Large intestine (tissue), 3 donors: ENCODE measurements around the gene GTPBP6. TPM values are rescaled to one million over a fixed set of nuclear protein-coding genes. Genes with fewer than 3 reads are reported as not detected.
"Not testable (repeated sequence)": the region's sequence is repeated elsewhere in the genome, so short reads cannot be mapped to it uniquely, and the experiment has no call there.

Experiments used
- DNase-seq, 2 donors: peaks; one replicate each; pipeline versions ENCODE4 v3.0.0 to v3.0.0-alpha.2; 2013
- H3K27ac ChIP-seq: one replicate; pipeline ENCODE4 v1.5.1; 2013; ENCODE audit warnings: low read length
- H3K27me3 ChIP-seq: 2 replicates; pipeline ENCODE4 v1.6.1; 2013; ENCODE audit warnings: low read length; ENCODE audit not compliant: control insufficient read depth, insufficient read depth
- H3K36me3 ChIP-seq: 2 replicates; pipeline ENCODE4 v1.6.1; 2013; ENCODE audit warnings: low read length; ENCODE audit not compliant: control insufficient read depth, insufficient read depth
- H3K4me1 ChIP-seq: one replicate; pipeline ENCODE4 v1.6.1; 2013; ENCODE audit warnings: low read length; ENCODE audit not compliant: control insufficient read depth, insufficient read depth
- H3K4me3 ChIP-seq: one replicate; pipeline ENCODE4 v1.5.1; 2013; ENCODE audit warnings: low read length
- H3K9me3 ChIP-seq: one replicate; pipeline ENCODE4 v1.6.1; 2013; ENCODE audit warnings: mild to moderate bottlenecking, low read depth, low read length, moderate library complexity; ENCODE audit not compliant: control insufficient read depth
- WGBS: methylation state at CpG from one replicate; pipeline ENCODE4 v1.1.5; 2013; ENCODE audit warnings: low lambda C conversion rate; ENCODE audit not compliant: insufficient coverage; 5-methylcytosine and 5-hydroxymethylcytosine counted together
- polyA plus RNA-seq: library from polyadenylated mRNA; unstranded; fragments of 120-200 nt; gene quantifications from one replicate; pipeline ENCODE4 v1.2.1, GENCODE V29; 2013

GTPBP6 gene
- polyA plus RNA-seq, 1 donor: 48.5 TPM

DNA sequence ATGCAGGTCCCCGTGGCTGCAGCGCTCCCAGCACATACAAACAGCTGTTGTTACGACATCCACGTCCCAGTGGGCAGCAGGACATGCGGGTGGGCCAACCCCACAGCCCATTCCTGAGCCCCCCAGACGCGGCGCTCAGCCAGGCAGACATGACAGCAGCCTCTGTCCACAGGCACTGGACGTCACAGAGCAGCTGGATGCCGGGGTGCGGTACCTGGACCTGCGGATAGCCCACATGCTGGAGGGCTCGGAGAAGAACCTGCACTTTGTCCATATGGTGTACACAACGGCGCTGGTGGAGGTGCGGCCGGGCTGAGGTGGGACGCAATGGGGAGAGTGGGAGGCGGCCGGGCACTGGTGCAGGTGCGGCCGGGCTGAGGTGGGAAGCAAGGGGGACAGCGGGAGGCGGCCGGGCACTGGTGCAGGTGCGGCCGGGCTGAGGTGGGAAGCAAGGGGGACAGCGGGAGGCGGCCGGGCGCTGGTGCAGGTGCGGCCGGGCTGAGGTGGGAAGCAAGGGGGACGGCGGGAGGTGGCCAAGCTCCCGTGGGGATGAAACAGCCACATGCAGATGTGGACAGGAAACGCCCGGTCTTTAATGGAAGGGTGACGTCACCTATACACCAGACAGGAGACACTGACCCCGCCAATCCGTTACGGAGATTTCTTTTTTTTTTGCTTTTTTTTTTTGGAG, 28.0 kb downstream of the GTPBP6 start:
- Histone ChIP-seq H3K27ac (no peak overlapping the region), H3K27me3 (no peaks in the 10 kb centered on the region), H3K36me3 (peaks cover 62% of the 10 kb centered on the region), H3K4me3 (no peak overlapping the region), H3K4me1 (no peaks in the 10 kb centered on the region), H3K9me3 (peaks cover 24% of the 10 kb centered on the region)
- no peak for DNase-seq
- 100% methylated on average over 1 of the region's 42 CpGs for WGBS

DNA sequence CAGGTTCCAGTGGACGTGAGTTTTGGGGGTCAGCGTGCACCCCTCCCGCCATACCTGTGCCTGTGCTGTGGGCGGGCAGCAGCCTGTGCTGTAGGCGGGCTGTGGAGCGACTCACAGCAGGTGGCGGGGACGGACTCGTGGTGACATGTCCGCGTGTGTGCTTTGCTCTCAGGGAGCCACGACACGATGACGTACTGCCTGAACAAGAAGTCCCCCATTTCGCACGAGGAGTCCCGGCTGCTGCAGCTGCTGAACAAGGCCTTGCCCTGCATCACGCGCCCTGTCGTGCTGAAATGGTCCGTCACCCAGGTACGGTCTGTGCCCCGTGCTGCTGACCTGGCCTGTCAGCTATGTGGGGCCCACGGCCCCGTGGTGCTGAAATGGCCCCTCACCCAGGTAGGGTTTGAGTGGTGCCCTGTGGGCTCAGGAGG, 30.0 kb downstream of the GTPBP6 start:
- Histone ChIP-seq H3K4me3 (no peak overlapping the region), H3K36me3 (peaks cover 70% of the 10 kb centered on the region), H3K9me3 (peaks cover 19% of the 10 kb centered on the region), H3K4me1 (no peaks in the 10 kb centered on the region), H3K27ac (no peak overlapping the region), H3K27me3 (no peaks in the 10 kb centered on the region)
- WGBS: no CpG with 5 or more reads among the region's 25 CpGs
- DNase-seq: no peak

DNA sequence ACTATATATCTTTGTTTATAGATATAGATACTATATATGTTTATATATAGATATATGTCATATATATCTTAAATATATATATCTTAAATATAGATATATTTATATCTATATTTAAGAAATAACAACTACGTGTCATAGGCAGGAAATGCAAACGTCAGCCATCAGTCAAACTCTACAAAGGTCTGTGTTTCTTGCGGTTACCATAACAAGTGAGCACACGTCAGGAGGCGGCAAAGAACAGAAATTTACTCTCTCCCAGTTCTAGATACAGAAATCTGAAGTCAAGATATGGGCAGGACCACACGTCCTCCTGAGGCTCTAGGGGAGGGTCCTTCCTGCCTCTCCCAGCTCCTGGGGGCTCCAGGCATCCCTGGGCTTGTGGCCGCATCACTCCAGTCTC, 30.9 kb downstream of the GTPBP6 start:
- H3K9me3 ChIP-seq: peaks cover 10% of the 10 kb centered on the region
- H3K27me3 ChIP-seq: no peaks in the 10 kb centered on the region
- no CpG with 5 or more reads among the region's 7 CpGs for WGBS
- no peak for DNase-seq
- no peaks in the 10 kb centered on the region for H3K4me1 ChIP-seq
- no peak overlapping the region for H3K27ac ChIP-seq
- H3K4me3 ChIP-seq: no peak overlapping the region
- H3K36me3 ChIP-seq: peaks cover 61% of the 10 kb centered on the region

DNA sequence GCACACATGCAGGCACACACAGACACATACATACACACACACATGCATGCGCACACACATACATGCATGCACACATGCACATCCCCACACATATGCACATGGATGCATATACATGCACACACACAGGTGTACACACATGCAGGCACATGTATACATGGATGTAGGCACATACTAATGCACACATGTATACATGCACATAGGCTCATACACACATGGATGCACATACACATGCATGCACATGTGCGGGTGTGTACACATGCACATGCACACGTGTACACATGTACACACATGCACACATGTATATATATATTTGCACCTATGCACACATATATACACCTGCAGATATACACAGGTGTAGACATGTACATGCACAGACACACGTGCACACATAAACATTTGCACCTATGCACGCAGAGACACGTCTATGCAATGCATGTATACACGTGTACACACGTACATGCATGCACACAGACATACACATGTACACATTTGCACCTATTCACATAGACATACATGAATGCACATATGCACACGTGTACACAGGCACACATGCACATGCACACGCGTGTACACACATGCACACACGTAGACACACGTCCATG, 33.4 kb downstream of the GTPBP6 start:
- Histone ChIP-seq H3K9me3 (no peaks in the 10 kb centered on the region), H3K27ac (no peak overlapping the region), H3K4me1 (no peaks in the 10 kb centered on the region), H3K36me3 (peaks cover 42% of the 10 kb centered on the region), H3K27me3 (no peaks in the 10 kb centered on the region), H3K4me3 (no peak overlapping the region)
- 100% methylated on average over 1 of the region's 13 CpGs for WGBS
- no peak for DNase-seq

DNA sequence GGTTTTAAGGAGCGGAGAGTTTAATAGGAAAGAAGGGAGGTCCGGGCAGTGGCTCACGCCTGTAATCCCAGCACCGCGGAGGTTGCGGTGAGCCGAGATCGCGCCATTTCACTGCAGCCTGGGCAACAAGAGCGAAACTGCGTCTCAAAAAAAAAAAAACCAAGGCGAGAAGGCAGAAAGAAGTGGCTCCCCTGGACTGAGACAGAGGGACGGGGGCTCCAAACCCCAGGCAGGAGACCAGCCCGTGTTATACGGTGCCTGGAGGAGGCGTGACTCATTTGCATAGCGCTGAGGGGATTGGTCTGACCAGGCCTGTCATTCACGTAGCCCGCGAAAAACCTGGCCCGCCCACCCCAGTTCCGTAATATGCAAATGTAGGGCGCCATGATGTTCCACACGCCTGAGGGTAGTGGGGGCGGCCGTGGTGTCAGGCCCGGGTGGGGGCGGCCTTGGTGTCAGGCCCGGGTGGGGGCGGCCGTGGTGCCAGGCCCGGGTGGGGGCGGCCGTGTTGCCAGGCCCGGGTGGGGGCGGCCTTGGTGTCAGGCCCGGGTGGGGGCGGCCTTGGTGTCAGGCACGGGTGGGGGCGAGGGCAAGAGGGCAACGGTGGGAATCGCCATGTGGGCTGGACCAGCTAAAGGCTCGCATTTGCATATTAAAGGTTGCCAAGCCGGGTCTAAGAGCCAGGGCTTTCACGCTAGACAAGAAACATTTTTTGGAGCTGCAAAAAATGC, 35.3 kb downstream of the GTPBP6 start:
- no peak overlapping the region for H3K27ac ChIP-seq

DNA sequence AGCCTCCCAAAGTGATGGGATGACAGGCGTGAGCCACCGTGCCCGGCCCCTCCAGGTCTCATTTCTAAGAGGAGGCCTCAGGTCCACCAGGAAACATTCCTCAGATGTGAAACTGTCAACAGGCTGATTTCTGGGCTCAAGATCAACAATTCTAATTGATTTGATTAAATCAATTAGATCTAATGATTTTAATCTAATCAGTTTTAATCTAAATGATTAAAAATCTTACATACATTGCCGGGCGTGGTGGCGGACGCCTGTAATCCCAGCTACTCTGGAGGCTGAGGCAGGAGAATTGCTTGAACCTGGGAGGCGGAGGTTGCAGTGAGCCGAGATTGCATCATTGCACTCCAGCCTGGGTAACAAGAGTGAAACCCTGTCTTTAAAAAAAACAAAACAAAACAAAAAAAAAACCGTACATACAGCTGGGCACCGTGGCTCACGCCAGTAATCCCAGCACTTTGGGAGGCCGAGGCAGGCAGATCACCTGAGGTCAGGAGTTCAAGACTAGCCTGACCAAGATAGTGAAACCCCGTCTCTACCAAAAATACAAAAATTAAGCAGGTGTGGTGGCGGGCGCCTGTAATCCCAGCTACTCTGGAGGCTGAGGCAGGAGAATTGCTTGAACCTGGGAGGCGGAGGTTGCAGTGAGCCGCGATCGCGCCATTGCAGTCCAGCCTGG, 36.5 kb downstream of the GTPBP6 start:
- not testable (repeated sequence) for H3K9me3 ChIP-seq, H3K4me1 ChIP-seq, DNase-seq, H3K27me3 ChIP-seq
- Histone ChIP-seq H3K36me3 (peaks cover 20% of the 10 kb centered on the region), H3K4me3 (peak overlapping the region; percentile 49), H3K27ac (peak overlapping the region; percentile 87)
- no CpG with 5 or more reads among the region's 21 CpGs for WGBS

More for the DNA sequence above, 35.3 kb downstream of the GTPBP6 start:
- peak; percentile 88 to 92 for DNase-seq
- Histone ChIP-seq H3K4me1 (no peaks in the 10 kb centered on the region), H3K9me3 (no peaks in the 10 kb centered on the region), H3K27me3 (no peaks in the 10 kb centered on the region), H3K36me3 (peaks cover 26% of the 10 kb centered on the region), H3K4me3 (peak overlapping the region; percentile 61)
- 10% methylated on average over 2 of the region's 45 CpGs for WGBS

DNA sequence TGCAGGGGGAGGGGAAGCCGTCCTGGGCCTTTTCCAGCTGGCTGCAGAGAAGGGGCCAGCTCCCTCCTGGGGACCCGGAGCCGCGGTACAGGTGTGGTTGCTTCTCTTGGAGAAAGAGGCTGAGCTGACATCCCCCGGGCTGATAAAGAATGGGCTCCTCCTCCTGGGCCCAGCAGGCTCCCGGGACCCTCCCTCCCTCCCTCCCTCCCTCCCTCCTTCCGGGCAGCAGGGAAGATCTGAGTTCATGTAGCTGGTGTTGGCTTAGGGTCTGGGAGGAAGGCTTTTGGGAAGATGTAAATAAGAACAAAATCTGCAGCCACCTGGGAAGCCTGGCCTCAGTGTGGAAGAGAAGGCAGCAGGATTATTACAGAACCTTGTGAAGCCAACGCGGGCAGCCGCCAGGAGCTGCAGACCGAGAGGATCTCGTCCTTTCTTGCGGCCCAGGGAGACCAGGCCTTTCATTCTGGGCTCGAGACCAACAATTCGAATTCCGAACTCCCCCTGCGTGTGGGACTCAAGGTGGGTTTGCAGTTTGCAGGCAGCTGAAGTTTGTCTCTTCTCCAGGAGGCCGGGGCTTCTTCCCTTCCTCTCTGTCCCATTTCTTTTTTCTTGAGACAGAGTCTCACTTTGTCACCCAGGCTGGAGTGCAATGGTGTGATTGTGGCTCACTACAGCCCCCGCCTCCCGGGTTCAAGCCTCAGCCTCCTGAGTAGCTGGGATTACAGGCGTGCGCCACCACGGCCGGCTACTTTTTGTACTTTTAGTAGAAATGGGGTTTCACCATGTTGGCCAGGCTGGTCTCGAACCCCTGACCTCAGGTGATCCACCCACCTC, 37.2 kb downstream of the GTPBP6 start, which contains the start of gene PLCXD1:
PLCXD1 (plus strand) TSS at position 216 of the 834 bp plus-strand sequence. CDS start 2,807 bp downstream, outside the sequence.
- no CpG with 5 or more reads among the region's 25 CpGs for WGBS
- Histone ChIP-seq H3K4me1 (peaks cover 6% of the 10 kb centered on the region), H3K36me3 (peaks cover 19% of the 10 kb centered on the region), H3K27ac (peak within 1 kb of the TSS; percentile 87), H3K9me3 (no peaks in the 10 kb centered on the region), H3K27me3 (peaks cover 6% of the 10 kb centered on the region), H3K4me3 (peak within 1 kb of the TSS; percentile 49)
- peak in 1 of 2 donors; percentile 85 for DNase-seq

DNA sequence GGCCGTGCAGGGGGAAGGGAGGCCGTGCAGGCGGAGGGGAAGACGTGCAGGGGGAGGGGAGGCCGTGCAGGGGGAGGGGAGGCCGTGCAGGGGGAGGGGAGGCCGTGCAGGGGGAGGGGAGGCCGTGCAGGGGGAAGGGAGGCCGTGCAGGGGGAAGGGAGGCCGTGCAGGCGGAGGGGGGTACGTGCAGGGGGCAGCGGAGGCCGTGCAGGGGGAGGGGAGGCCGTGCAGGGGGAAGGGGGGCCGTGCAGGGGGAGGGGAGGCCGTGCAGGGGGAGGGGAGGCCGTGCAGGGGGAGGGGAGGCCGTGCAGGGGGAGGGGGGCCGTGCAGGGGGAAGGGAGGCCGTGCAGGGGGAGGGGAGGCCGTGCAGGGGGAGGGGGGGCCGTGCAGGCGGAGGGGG, 37.9 kb downstream of the GTPBP6 start:
- WGBS: no CpG with 5 or more reads among the region's 24 CpGs
- peaks cover 12% of the 10 kb centered on the region for H3K4me1 ChIP-seq
- not testable (repeated sequence) for H3K27ac ChIP-seq

DNA sequence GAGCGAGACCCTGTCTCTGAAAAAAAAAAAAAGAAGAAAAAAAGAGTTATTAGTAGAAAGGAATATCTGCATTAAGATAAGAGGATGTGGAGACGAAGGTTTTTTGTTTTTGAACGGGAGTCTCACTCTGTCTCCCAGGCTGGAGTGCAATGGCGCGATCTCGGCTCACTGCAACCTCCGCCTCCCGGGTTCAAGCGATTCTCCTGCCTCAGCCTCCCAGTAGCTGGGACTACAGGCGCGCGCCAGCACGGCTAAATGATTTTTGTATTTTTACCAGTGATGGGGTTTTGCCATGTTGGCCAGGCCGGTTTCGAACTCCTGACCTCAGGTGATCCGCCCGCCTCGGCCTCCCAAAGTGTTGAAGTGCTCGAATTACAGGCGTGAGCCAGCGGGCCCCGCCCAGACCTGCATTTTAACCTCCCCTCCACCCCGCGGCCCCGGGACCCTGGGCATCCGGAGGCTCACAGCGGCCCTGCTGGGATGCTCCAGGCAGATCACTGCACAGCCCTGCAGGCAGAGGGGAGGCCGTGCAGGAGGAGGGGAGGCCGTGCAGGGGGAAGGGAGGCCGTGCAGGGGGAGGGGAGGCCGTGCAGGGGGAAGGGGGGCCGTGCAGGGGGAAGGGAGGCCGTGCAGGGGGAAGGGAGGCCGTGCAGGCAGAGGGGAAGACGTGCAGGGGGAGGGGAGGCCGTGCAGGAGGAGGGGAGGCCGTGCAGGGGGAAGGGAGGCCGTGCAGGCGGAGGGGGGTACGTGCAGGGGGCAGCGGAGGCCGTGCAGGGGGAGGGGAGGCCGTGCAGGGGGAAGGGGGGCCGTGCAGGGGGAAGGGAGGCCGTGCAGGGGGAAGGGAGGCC, 38.6 kb downstream of the GTPBP6 start:
- 100% methylated on average over 1 of the region's 45 CpGs for WGBS
- DNase-seq: not testable (repeated sequence)

More for the DNA sequence above, 37.9 kb downstream of the GTPBP6 start:
- not testable (repeated sequence) for DNase-seq, H3K9me3 ChIP-seq, H3K4me3 ChIP-seq
- peaks cover 13% of the 10 kb centered on the region for H3K27me3 ChIP-seq
- peaks cover 15% of the 10 kb centered on the region for H3K36me3 ChIP-seq

More for the DNA sequence above, 38.6 kb downstream of the GTPBP6 start:
- H3K36me3 ChIP-seq, H3K4me3 ChIP-seq, H3K27ac ChIP-seq, H3K9me3 ChIP-seq: not testable (repeated sequence)
- Histone ChIP-seq H3K27me3 (peaks cover 13% of the 10 kb centered on the region), H3K4me1 (peaks cover 15% of the 10 kb centered on the region)
